SU-DHL-6 (cell line): Measurements from ENCODE around the gene PDCD4.

Source experiments
- H2AFZ ChIP-seq: fragments of 200-600 bp; sonication (generic); 2 replicates; pipeline ENCODE4 v1.6.1; 2014; ENCODE audit warnings: low read depth, mild to moderate bottlenecking, moderate library complexity, mixed read lengths, antibody characterized with exemption, low read length; ENCODE audit not compliant: severe bottlenecking
- H3F3A ChIP-seq: fragments of 200-600 bp; shearing (Covaris generic); 2 replicates; pipeline ENCODE4 v1.6.0; 2016; ENCODE audit warnings: antibody characterized with exemption, mild to moderate bottlenecking; ENCODE audit not compliant: insufficient read depth
- H3K27ac ChIP-seq: fragments of 200-600 bp; sonication (generic); 2 replicates; pipeline ENCODE4 v1.5.1; 2016; ENCODE audit warnings: low read depth, mild to moderate bottlenecking, low read length, moderate library complexity, mixed read lengths
- H3K27me3 ChIP-seq: fragments of 200-600 bp; sonication (generic), shearing (Covaris generic); 2 replicates; pipeline ENCODE4 v1.6.0; 2014; ENCODE audit warnings: mild to moderate bottlenecking, low read length
- H3K36me3 ChIP-seq: fragments of 200-600 bp; sonication (generic); 2 replicates; pipeline ENCODE4 v1.6.1; 2014; ENCODE audit warnings: mild to moderate bottlenecking, low read length, mixed read lengths
- H3K4me2 ChIP-seq: fragments of 300-600, 200-600 bp; shearing (Covaris generic), sonication (generic); 2 replicates; pipeline ENCODE4 v1.6.0; 2014; ENCODE audit warnings: low read length, low read depth, mild to moderate bottlenecking; ENCODE audit not compliant: poor library complexity, severe bottlenecking
- H3K4me3 ChIP-seq: fragments of 200-600 bp; sonication (generic); 2 replicates; pipeline ENCODE4 v1.5.1; 2014; ENCODE audit warnings: antibody characterized with exemption, low read length, mild to moderate bottlenecking, mixed read lengths; ENCODE audit not compliant: insufficient read depth, poor library complexity, severe bottlenecking
- H3K79me2 ChIP-seq: fragments of 200-600 bp; sonication (generic); 2 replicates; pipeline ENCODE4 v1.6.1; 2014; ENCODE audit warnings: mild to moderate bottlenecking, low read length, moderate library complexity; ENCODE audit not compliant: insufficient read depth
- H3K9ac ChIP-seq: fragments of 200-600 bp; sonication (generic); 2 replicates; pipeline ENCODE4 v1.7.0; 2014; ENCODE audit warnings: mild to moderate bottlenecking, low read length
- H3K9me2 ChIP-seq: fragments of 200-600 bp; sonication (generic); replicated peaks from 2 replicates; pipeline ENCODE4 v1.6.1; 2014; ENCODE audit warnings: low read length; ENCODE audit not compliant: insufficient read depth
- H3K9me3 ChIP-seq: fragments of 200-600 bp; sonication (generic); 2 replicates; pipeline ENCODE4 v1.6.1; 2014; ENCODE audit warnings: low read length, mixed read lengths; ENCODE audit not compliant: insufficient read depth
- H4K20me1 ChIP-seq: fragments of 200-600 bp; sonication (generic); 2 replicates; pipeline ENCODE4 v1.6.1; 2014; ENCODE audit warnings: low read depth, mild to moderate bottlenecking, antibody characterized with exemption, low read length, moderate library complexity, mixed read lengths
- CTCF ChIP-seq: fragments of 200-600 bp; sonication (generic); IDR thresholded peaks from one replicate; pipeline ENCODE4 v1.5.1; 2017; ENCODE audit warnings: antibody characterized with exemption, mild to moderate bottlenecking, low read length, moderate library complexity; ENCODE audit not compliant: insufficient read depth, poor library complexity, severe bottlenecking
- EZH2phosphoT487 ChIP-seq: fragments of 200-600 bp; sonication (generic), shearing (Covaris generic); conservative IDR thresholded peaks from 2 replicates; pipeline ENCODE4 v1.6.1; 2018; ENCODE audit warnings: mild to moderate bottlenecking, antibody characterized with exemption, low read length, moderate library complexity, mixed read lengths

Gene PDCD4

GRCh38 chr10:110844617-110844881, 27.2 kb upstream of the PDCD4 start:
- H3K9me3 ChIP-seq, result no peaks in the 10 kb centered on the region
- H3K36me3 ChIP-seq, result no peaks in the 10 kb centered on the region
- H3K27ac ChIP-seq, result peak overlapping the region; percentile 94; the same call in 1 of the 2 replicates
- no peak overlapping the region for H2AFZ ChIP-seq
- no peak overlapping the region for H3K9ac ChIP-seq
- no peak for TF ChIP-seq CTCF
- no peak for TF ChIP-seq EZH2phosphoT487
- peak overlapping the region; percentile 79 for H3K4me2 ChIP-seq
- H3K9me2 ChIP-seq, result no peaks in the 10 kb centered on the region
- no peaks in the 10 kb centered on the region for H3K27me3 ChIP-seq
- no peaks in the 10 kb centered on the region for H4K20me1 ChIP-seq
- peak overlapping the region; percentile 1 for H3K4me3 ChIP-seq
- no peaks in the 10 kb centered on the region for H3K79me2 ChIP-seq
- H3F3A ChIP-seq, result peaks cover 20% of the 10 kb centered on the region

DNA sequence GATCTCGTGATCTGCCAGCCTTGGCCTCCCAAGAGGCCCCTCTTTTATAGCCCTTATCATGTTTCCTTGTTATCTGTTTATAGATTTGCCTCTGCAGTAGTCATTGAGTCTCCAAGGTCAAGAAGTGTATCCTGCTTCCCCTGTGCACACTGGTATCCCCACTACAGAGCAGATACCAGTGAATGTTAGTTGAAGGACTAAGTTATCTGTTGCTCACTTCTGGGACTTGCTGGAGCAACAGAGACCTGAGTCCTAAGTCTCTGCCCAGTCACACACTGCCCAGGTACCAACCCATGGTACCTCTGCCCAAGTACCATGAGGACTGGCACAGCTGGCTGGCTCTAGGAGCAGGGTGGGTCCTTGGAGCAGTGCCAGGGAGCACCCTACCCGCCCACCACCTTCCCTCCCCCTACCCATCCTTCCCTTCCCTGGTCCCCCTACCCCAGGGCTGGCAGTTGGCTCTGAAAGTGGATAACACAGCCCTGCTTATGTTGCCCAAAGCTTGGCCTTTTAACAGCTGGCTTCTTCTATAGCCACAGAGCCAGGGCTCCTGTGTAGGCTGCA, 26.5 kb upstream of the PDCD4 start:
- no peak overlapping the region for H3K9ac ChIP-seq
- H3K4me3 ChIP-seq, result no peak overlapping the region
- H3K9me3 ChIP-seq, result no peaks in the 10 kb centered on the region
- no peak for TF ChIP-seq CTCF
- TF ChIP-seq EZH2phosphoT487, result no peak
- H2AFZ ChIP-seq, result no peak overlapping the region
- H4K20me1 ChIP-seq, result no peaks in the 10 kb centered on the region
- H3K79me2 ChIP-seq, result no peaks in the 10 kb centered on the region
- H3F3A ChIP-seq, result peaks cover 20% of the 10 kb centered on the region
- H3K9me2 ChIP-seq, result no peaks in the 10 kb centered on the region
- H3K4me2 ChIP-seq, result no peak overlapping the region
- H3K36me3 ChIP-seq, result no peaks in the 10 kb centered on the region
- H3K27ac ChIP-seq, result peak overlapping the region; percentile 15; the same call in 1 of the 2 replicates
- no peaks in the 10 kb centered on the region for H3K27me3 ChIP-seq

DNA sequence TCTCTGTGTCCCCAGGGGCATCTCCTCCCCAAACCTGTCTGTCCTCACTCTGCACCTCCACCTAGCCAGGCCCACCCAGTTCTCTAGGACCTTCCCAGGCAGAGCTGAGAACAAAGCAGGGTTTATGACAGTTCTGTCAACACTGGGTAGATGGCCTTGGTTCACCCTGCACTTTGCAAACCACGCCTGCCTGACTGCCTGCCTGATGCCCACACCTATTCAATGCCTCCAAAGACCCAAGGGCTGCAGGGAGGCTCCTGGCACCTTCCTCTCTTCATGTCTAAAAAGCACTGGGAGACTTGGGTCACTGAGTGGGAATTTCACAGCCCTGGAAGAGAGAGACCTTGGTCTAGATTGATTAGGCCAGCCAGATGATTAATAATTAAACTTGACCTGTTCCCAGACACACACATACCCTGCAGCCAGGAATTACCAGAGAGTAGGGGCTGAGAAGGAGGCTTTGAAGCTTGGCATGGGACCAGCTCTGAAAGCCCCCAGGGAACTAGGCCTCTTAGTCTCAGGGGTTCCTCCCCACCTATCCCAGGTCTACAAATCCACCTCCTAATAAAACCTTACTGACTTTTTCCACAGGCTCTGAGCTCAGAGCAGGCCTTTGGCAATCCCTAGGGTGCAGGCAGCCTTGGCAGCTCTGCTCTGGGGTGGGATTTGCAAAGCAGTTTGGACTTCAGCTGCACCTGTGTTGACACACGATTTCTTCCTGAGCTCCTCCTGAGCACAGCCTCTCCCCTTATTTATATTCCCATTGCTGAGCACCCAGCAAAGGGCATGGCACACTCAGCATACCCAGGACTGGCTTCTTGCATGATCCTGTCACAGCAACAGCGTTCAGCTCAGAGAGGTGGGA, 25.7 kb upstream of the PDCD4 start:
- Histone ChIP-seq H2AFZ (no peak overlapping the region), H3K9ac (no peak overlapping the region), H3K36me3 (no peaks in the 10 kb centered on the region), H3K4me2 (no peak overlapping the region), H3K79me2 (no peaks in the 10 kb centered on the region), H3K9me2 (no peaks in the 10 kb centered on the region), H3F3A (peaks cover 20% of the 10 kb centered on the region), H4K20me1 (no peaks in the 10 kb centered on the region), H3K27ac (no peak overlapping the region), H3K9me3 (no peaks in the 10 kb centered on the region), H3K4me3 (no peak overlapping the region), H3K27me3 (no peaks in the 10 kb centered on the region)
- TF ChIP-seq EZH2phosphoT487 (no peak), CTCF (no peak)
